ENCODE results near the gene P4HA1.

P4HA1 gene

GRCh38 chr10:72979709-72980108, 117.0 kb downstream of the P4HA1 start:
- DNase-seq (ENCODE audit: low spot score) = no peak

GRCh38 chr10:72976886-72977285, 119.8 kb downstream of the P4HA1 start:
- no peak for DNase-seq (ENCODE audit: low spot score)
